HG03565 (cell line): ENCODE results near the gene SLC7A4.
"Not testable (repeated sequence)": the region's sequence is repeated elsewhere in the genome, so short reads cannot be mapped to it uniquely, and the experiment has no call there.

Source experiments
- ATAC-seq: cut with Tn5 transposase; IDR thresholded peaks from one replicate; pipeline ENCODE4 v1.9.1; 2021; ENCODE audit warnings: mild to moderate bottlenecking, moderate library complexity; ENCODE audit not compliant: unreplicated experiment

The SLC7A4 gene

GRCh38 chr22:21064917-21065864, 32.8 kb upstream of the SLC7A4 start:
- ATAC-seq = no peak

GRCh38 chr22:21064425-21064824, 32.1 kb upstream of the SLC7A4 start:
- ATAC-seq = not testable (repeated sequence)

- not testable (repeated sequence) for ATAC-seq
Observed at GRCh38 chr22:21061660-21062321, 29.4 kb upstream of the SLC7A4 start.

- not testable (repeated sequence) for ATAC-seq
Observed at GRCh38 chr22:21060363-21060762, 28.0 kb upstream of the SLC7A4 start.

GRCh38 chr22:21055880-21056319, 23.5 kb upstream of the SLC7A4 start:
- no peak for ATAC-seq

- no peak for ATAC-seq
Observed at GRCh38 chr22:21055564-21055834, 23.1 kb upstream of the SLC7A4 start.

- ATAC-seq = no peak
Observed at GRCh38 chr22:21054714-21055563, 22.6 kb upstream of the SLC7A4 start.

GRCh38 chr22:21054046-21054713, 21.8 kb upstream of the SLC7A4 start:
- ATAC-seq = no peak

- no peak for ATAC-seq
Observed at GRCh38 chr22:21052715-21053459, 20.5 kb upstream of the SLC7A4 start.

- ATAC-seq = no peak
Observed at GRCh38 chr22:21051831-21052400, 19.6 kb upstream of the SLC7A4 start.

- ATAC-seq = no peak
Observed at GRCh38 chr22:21051145-21051830, 18.9 kb upstream of the SLC7A4 start.

GRCh38 chr22:21048965-21049364, 16.6 kb upstream of the SLC7A4 start:
- ATAC-seq = not testable (repeated sequence)

GRCh38 chr22:21048448-21048847, 16.1 kb upstream of the SLC7A4 start:
- not testable (repeated sequence) for ATAC-seq

GRCh38 chr22:21047730-21048129, 15.4 kb upstream of the SLC7A4 start:
- no peak for ATAC-seq

- no peak for ATAC-seq
Observed at GRCh38 chr22:21047035-21047661, 14.8 kb upstream of the SLC7A4 start.

GRCh38 chr22:21045585-21046294, 13.4 kb upstream of the SLC7A4 start, which contains the start of gene LRRC74B:
Gene LRRC74B (plus strand): TSS chr22:21045946. CDS start chr22:21045987, 41 bp downstream.
- peak; percentile 92 for ATAC-seq

- ATAC-seq = no peak
Observed at GRCh38 chr22:21044931-21045584, 12.7 kb upstream of the SLC7A4 start.
